NCI-H226 (cell line): ENCODE measurements around the gene SIN3B.

ENCODE experiments used
- DNase-seq: peaks from one replicate; pipeline ENCODE4 v3.0.0-alpha.2; 2015

The SIN3B gene

GRCh38 chr19:16829822-16830289, 658 bp downstream of the SIN3B start:
- no peak for DNase-seq

GRCh38 chr19:16830679-16831078, 1.5 kb downstream of the SIN3B start:
- DNase-seq: no peak

GRCh38 chr19:16831531-16831930, 2.3 kb downstream of the SIN3B start:
- DNase-seq: no peak

- no peak for DNase-seq
These were observed 5.5 kb downstream of the SIN3B start for GRCh38 chr19:16834747-16835146.

GRCh38 chr19:16836115-16837034, 7.2 kb downstream of the SIN3B start:
- no peak for DNase-seq

GRCh38 chr19:16837035-16837362, 7.8 kb downstream of the SIN3B start:
- DNase-seq: no peak

GRCh38 chr19:16841391-16841926, 12.3 kb downstream of the SIN3B start:
- no peak for DNase-seq

GRCh38 chr19:16846901-16847300, 17.7 kb downstream of the SIN3B start:
- DNase-seq: no peak

GRCh38 chr19:16847430-16847829, 18.2 kb downstream of the SIN3B start:
- DNase-seq: no peak

- peak; percentile 14 for DNase-seq
These were observed 20.0 kb downstream of the SIN3B start for GRCh38 chr19:16849168-16849567.

GRCh38 chr19:16850133-16850532, 20.9 kb downstream of the SIN3B start:
- DNase-seq: no peak

- DNase-seq: peak; percentile 34
These were observed 22.0 kb downstream of the SIN3B start for GRCh38 chr19:16851031-16851712.

GRCh38 chr19:16853066-16853465, 23.9 kb downstream of the SIN3B start:
- DNase-seq: no peak

GRCh38 chr19:16856091-16856490, 26.9 kb downstream of the SIN3B start:
- DNase-seq: no peak

GRCh38 chr19:16859626-16860025, 30.4 kb downstream of the SIN3B start:
- no peak for DNase-seq

GRCh38 chr19:16860118-16860517, 30.9 kb downstream of the SIN3B start:
- DNase-seq: no peak

- DNase-seq: no peak
These were observed 31.8 kb downstream of the SIN3B start for GRCh38 chr19:16861011-16861410.

GRCh38 chr19:16861834-16862233, 32.6 kb downstream of the SIN3B start:
- DNase-seq: no peak

GRCh38 chr19:16862826-16863415, 33.7 kb downstream of the SIN3B start:
- no peak for DNase-seq

- DNase-seq: no peak
These were observed 38.0 kb downstream of the SIN3B start for GRCh38 chr19:16867211-16867610.

GRCh38 chr19:16868423-16869130, 39.4 kb downstream of the SIN3B start:
- DNase-seq: no peak

GRCh38 chr19:16869331-16869972, 40.3 kb downstream of the SIN3B start:
- no peak for DNase-seq
